NCI-H1436 treated with DMSO at 0.1 percent for 48 hours (cell line): ENCODE results near the gene ACTR5.
"Not testable (repeated sequence)": the region's sequence is repeated elsewhere in the genome, so short reads cannot be mapped to it uniquely, and the experiment has no call there.

ENCODE experiments used
- DNase-seq: peaks from one replicate; lab custom pipeline; 2025; lab: John Stamatoyannopoulos, UW

Gene ACTR5

GRCh38 chr20:38766071-38766470 lies 17.8 kb downstream of the ACTR5 start:
- DNase-seq: no peak

DNA sequence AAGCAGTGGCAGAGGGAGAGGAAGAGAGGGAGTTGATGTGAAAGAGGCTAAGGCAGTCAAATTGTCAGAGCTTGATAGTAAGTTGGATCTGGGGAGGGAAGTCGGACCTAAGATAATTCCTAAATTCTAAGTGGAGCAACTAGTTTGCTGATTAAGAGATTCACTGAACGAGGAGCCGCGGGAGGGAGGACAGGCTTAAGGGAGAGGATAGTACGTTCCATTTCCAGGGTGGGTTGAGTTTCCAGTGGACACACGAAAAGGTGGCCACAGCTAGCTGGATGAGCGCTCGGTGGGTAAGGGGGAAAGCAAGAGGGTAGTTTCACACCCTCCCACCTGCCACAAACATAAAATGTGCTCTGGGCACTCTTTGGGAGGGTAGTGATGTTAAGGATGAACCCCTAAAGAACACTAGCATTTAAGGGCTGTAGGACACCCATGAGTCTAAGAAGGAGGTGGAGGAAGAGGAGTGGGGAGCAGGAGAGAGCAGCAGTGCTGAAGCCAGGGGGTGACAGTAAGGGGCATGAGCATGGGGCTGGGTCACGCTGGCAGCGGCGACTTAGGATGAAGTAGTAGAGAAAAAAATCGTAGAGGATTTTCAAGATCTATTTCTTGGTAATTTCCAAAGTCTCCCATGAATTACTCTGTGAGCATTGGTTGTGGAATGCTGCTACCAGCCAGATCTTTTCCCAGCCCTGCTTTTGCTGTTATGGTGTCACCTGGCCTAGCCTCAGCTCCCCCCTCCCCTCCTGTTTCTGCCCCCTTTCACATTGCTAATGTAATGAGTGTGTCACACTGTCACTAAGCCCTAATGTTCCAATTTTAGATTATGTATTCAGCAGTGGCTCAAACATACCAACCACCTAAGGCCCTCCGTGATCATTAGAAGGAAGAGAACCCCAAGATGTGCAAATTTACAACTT lies 21.4 kb downstream of the ACTR5 start:
- no peak for DNase-seq

GRCh38 chr20:38770546-38770945 lies 22.3 kb downstream of the ACTR5 start:
- no peak for DNase-seq

GRCh38 chr20:38770970-38771369 lies 22.7 kb downstream of the ACTR5 start:
- DNase-seq: no peak

GRCh38 chr20:38771621-38772020 lies 23.4 kb downstream of the ACTR5 start:
- no peak for DNase-seq

GRCh38 chr20:38774167-38774566 lies 25.9 kb downstream of the ACTR5 start:
- no peak for DNase-seq

DNA sequence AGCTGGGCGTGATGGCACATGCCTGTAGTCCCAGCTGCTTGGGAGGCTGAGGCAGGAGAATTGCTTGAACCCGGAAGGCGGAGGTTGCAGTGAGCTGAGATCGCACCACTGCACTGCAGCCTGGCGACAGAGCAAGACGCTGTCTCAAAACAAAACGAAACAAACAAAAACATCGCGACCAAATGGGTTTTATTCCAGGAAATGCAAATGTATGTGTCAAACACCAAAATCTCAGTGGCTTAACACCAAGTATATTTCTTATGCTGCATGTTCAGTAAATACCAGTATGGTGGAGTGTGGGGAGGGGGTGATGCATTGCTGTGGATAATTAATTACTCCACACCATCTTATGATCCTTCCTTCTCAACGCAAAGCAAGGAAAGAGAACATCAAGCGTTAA lies 28.1 kb downstream of the ACTR5 start:
- no peak for DNase-seq

GRCh38 chr20:38779247-38780097 lies 31.2 kb downstream of the ACTR5 start:
- DNase-seq: no peak

- DNase-seq: no peak
These were observed 34.0 kb downstream of the ACTR5 start for GRCh38 chr20:38782275-38782674.

DNA sequence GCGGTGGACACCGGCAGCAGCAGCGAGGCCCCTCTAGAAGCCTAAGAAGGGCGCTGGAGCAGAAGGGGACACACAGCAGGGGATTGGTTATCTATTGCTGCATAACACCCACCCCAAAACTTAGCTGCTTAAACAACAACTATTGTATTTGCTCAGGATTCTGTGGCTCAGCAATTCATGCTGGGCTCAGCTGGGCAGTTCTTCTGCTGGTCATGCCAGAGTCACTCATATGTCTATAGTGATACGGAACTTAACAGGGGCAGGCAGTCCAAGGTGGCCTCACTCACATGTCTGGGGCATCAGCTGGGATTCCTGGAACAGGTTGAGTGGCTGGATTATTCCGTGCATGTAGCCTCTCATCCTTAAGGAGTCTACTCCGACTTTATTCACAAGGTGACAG lies 39.6 kb downstream of the ACTR5 start:
- DNase-seq: no peak

- no peak for DNase-seq
These were observed 41.4 kb downstream of the ACTR5 start for GRCh38 chr20:38789503-38790199.

DNA sequence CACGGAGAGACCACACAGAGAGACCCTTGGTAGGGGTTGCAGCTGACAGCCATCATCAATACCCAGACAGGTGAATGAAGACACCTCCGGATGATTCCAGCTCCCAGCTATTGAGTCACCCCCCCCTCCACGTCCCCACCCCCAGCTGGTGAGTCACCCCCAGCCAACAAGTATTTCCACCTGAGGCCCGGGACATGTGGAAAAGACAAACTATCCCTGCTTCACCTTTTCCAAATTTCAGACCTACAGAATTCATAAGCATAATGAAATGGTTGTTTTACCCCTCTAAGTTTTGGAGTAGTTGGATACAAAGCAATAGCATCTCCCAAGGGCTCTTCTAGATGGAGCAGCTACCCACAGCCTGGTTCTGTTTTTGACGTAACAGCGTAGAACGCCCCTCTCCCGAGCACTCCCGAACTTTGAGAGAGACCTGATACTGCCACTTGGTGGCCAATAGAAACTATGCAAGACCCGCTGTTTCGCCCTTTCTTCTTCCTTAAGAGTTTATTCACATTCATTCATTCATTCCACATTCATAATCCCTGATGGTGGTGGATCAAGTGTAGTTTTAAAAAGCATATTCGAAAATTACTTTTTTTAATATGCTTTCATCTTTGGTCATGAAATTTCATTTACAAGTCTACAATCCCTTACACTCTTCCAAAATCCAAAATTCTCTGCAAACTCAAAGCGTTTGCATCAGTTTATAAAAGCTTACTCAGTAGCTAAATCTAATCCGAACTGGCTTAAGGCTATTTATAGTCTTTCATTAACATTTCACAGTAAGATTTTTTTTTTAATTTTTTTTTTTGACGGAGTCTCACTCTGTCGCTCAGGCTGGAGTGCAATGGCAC lies 42.2 kb downstream of the ACTR5 start:
- peak; percentile 19 for DNase-seq

DNA sequence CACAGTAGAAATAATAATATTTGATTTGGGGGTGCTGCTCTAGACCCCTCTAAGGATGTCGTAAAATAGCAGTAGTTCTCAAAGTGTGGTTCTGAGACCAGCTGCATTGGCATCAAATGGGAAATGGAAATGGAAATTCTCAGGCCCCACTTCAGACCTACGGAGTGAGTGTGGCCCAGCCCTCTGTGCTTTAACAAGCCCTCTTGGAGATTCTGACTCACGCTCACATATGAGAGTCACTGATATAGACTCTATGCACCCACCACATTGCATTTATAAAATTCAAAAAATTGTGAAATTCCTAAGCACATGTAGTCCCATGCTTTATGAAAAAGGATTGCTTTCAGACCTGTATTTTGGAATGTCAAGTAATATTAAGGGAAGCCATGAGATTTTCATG lies 43.0 kb downstream of the ACTR5 start:
- no peak for DNase-seq

DNA sequence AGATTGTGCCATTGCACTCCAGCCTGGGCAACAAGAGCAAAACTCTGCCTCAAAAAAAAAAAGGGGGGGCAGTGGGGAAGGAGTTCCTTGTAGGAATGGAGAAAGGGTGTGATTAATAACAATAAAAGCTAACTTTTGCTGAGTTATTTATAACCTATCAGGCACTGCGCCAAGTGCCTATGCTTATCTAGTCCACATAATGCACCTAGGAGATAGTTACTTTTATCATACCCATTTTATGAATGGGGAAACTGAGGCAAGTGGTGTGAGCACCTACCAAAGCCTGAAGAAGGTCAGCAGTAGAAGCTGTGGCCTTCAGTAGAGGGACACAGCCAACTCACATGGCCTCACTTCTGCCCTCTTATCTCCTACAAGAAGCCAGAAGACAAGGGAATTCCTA lies 43.7 kb downstream of the ACTR5 start:
- no peak for DNase-seq

DNA sequence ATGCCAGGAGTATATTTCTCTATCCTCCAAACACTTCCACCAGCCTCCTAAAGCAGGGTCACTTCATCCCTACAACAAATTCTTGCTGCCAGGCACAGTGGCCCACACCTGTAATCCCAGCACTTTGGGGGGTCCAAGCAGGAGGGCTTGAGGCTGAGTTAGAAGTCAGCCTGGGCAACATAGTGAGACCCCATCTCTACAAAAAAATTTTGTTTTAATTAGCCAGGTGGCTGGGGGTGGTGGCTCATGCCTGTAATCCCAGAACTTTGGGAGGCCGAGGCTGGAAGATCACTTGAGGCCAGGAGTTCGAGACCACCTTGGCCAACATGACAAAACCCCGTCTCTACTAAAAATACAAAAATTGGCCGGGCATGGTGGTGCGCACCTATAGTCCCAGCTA lies 45.8 kb downstream of the ACTR5 start:
- not testable (repeated sequence) for DNase-seq

DNA sequence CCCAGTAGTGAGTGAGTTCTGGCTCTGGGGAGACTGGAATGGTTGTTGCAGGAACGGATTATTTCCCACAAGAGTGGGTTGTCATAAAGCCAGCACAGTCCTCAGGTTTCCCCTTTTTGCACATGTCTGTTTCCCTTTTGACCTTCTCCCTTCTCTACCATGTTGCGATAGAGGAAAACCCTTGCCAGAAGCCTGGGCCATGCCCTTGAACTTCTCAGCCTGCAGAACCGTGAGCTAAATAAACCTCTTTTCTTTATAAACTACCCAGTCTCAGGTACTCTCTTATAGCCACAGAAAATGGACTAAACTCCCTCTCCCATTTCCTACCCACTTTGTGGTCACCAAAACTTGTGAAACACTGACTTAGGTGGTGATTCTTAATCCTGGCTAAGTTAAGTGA lies 50.0 kb downstream of the ACTR5 start:
- DNase-seq: no peak

GRCh38 chr20:38799203-38799602 lies 50.9 kb downstream of the ACTR5 start:
- DNase-seq: no peak

- no peak for DNase-seq
These were observed 52.6 kb downstream of the ACTR5 start for GRCh38 chr20:38800882-38801281.

DNA sequence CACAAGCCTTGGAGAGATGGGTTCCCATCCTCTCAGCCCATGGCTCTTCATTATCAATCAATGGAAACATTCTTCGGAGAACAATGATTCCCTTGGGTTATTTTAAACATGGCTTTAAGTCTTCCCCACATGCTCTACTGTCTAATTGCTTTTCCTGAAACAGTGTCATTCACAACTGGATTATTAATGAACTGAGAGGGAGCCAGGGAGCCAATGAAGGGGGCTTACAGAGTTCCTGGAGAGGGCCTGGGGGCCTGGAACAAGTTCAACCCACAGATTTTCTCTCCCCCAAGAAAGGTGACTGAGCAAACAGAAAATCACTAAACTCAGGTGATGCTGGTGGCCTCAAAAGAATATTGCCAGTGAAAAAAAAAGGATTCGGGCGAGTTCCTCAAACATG lies 56.0 kb downstream of the ACTR5 start:
- no peak for DNase-seq

DNA sequence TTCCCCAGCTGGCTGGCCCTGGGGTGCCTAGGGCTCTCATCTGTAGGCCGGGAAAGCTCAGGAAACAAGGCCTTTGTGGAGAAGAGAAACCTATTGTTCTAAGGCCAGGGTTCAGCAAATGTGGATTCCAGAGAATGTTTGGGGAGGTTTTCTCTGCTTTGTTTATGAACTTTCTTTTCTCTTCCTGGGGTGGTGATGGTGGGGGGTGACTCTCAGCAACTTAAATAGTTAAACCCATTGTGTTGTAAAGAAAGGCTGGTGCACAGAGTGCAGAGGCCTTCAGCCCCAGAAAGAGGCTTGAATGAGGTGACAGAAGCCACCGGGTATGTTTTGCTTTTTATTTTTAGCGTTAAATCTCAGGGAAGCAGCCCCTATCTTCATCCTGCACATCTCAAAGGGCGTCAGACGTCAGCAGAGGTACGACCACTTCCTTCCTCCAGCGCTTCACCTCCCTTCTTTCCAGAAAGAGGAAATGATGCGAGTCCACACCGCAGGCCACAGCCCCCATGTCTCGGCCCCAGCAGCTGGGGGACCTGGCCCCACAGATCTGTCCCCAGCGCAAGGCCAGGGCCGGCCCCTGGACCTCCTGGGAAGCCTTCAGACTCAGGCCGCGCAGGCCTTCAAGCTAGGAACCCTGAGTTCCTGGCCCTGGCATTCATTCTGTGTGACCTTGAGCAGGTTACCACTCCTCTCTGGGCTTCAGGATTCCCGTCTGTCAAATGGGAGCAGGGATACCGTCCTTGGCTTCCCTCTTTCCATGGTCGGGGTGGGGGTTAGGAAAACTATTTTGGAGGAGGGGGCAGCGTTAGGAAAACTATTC lies 56.6 kb downstream of the ACTR5 start:
- DNase-seq: no peak

GRCh38 chr20:38805502-38805957 lies 57.3 kb downstream of the ACTR5 start, which contains the start of gene PPP1R16B:
Gene PPP1R16B, plus strand, starts transcription at chr20:38805697. Its CDS starts 30,229 bp downstream, at chr20:38835926.
- DNase-seq: no peak
